GM06990 (cell line): ENCODE data around the gene LAG3.

Experiments
- DNase-seq: peaks from one replicate; pipeline ENCODE4 v3.0.0-alpha.2; 2011; ENCODE audit not compliant: insufficient read length; ENCODE audit errors: extremely low read depth
- H3K27me3 ChIP-seq: replicated peaks from 2 replicates; pipeline ENCODE4 v1.6.0; 2011; ENCODE audit warnings: low read length; ENCODE audit not compliant: control insufficient read depth, insufficient read depth
- H3K36me3 ChIP-seq: 2 replicates; pipeline ENCODE4 v1.5.1; 2011; ENCODE audit warnings: low read length; ENCODE audit not compliant: control insufficient read depth, insufficient read depth
- H3K4me3 ChIP-seq: replicated peaks from 2 replicates; pipeline ENCODE4 v1.5.1; 2011; ENCODE audit warnings: low read depth, mild to moderate bottlenecking, control low read depth, low read length
- TF ChIP-seq, protein P1 (sequence below): IDR thresholded peaks from 2 replicates; pipeline ENCODE4 v1.5.1; 2011; ENCODE audit warnings: low read length, control low read depth, mild to moderate bottlenecking, inconsistent platforms; ENCODE audit not compliant: insufficient read depth, poor library complexity, severe bottlenecking

The LAG3 gene

DNA sequence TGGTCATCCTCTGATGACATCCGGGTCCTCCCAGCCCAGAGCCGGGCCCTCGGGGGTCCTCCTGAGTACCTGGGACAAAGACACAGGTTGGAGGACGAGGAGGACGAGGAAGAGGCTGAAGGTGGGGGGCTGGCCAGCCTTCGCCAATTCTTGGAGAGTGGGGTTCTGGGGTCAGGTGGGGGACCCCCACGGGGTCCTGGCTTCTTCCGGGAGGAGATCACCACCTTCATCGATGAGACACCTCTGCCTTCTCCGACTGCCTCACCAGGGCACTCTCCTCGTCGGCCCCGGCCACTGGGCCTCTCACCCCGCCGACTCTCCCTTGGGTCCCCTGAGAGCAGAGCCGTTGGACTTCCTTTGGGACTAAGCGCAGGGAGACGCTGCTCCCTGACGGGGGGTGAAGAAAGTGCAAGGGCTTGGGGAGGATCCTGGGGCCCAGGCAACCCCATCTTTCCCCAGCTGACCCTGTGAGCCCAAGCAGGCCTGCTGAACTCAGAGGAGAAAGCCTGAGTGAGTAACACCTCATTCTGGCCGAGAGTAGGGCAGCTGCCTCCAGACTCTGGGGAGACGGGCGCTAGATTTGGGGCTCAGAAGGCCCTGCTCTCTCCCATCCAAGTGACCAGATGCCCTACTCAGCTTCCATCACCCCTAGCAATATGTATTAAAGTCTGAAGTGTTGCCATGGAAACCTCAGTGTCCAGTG, 54.6 kb downstream of the LAG3 start:
- Histone ChIP-seq H3K27me3 (peaks cover 6% of the 10 kb centered on the region), H3K36me3 (no peaks in the 10 kb centered on the region), H3K4me3 (no peak overlapping the region)
- TF ChIP-seq, protein P1, sequence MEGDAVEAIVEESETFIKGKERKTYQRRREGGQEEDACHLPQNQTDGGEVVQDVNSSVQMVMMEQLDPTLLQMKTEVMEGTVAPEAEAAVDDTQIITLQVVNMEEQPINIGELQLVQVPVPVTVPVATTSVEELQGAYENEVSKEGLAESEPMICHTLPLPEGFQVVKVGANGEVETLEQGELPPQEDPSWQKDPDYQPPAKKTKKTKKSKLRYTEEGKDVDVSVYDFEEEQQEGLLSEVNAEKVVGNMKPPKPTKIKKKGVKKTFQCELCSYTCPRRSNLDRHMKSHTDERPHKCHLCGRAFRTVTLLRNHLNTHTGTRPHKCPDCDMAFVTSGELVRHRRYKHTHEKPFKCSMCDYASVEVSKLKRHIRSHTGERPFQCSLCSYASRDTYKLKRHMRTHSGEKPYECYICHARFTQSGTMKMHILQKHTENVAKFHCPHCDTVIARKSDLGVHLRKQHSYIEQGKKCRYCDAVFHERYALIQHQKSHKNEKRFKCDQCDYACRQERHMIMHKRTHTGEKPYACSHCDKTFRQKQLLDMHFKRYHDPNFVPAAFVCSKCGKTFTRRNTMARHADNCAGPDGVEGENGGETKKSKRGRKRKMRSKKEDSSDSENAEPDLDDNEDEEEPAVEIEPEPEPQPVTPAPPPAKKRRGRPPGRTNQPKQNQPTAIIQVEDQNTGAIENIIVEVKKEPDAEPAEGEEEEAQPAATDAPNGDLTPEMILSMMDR: no peak
- DNase-seq: no peak

DNA sequence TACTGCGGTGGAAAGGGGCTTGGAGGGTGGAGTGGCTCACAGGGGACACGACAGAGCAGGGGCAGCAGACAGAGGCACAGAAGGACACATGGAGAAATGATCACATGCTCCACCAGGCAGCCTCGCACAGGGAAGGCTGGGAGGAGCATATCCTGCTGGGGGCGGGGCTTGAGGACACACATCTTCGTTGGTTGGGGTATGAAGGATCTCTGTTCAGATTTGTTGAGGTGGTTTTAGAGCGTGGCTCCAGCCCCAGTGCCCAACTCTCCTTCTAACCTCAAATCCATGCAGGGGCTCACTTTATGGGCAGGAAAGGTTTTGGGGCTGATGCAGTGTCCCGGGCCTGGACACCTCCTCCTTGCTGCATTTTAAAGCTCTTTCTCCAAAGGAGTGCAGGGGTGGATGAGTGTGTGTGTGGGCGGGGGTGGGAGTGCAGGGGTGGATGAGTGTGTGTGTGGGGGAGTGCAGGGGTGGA, 55.2 kb downstream of the LAG3 start:
- Histone ChIP-seq H3K4me3 (no peak overlapping the region), H3K27me3 (peaks cover 6% of the 10 kb centered on the region), H3K36me3 (no peaks in the 10 kb centered on the region)
- TF ChIP-seq, protein P1: no peak
- DNase-seq: no peak
